ENCODE measurements around the gene TXNRD2.
A peak's percentile ranks its signal among the peaks of the same experiment; 100 is the strongest.

Gene TXNRD2

DNA sequence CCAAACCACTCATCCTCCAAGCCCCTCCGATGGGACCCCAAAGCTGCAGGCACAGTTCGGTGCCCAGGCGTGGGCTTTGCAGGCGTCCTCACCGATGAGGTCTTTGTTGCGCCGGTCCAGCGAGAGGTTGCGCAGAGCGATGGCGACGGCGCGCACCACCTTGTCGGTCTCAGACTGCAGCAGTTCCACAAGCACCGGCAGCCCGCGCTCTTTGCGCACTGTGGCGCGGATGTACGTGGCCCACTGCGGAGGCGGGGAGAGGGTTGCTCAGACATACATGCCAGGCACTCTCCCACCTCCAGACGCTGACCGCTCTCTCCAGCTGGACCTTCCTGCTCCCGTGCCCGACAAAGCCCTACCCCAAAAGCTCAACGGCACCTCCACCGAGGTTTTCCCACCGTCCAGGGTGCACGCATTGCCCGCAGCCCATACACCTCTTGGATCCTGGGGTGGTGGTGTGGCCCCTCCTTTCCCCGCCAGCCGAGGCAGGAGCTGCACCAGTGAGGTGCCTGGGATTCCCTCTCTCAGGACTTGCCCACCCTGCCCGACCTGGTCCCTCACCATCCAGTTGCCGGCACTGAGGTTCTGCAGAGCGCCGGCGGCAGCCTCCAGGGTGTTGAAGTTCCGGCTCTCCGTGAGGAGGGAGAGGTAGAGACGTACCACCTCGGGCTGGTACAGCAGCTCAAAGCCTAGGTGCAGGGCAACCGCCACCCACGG, 32.1 kb upstream of the TXNRD2 start:
- TF ChIP-seq, protein P1, sequence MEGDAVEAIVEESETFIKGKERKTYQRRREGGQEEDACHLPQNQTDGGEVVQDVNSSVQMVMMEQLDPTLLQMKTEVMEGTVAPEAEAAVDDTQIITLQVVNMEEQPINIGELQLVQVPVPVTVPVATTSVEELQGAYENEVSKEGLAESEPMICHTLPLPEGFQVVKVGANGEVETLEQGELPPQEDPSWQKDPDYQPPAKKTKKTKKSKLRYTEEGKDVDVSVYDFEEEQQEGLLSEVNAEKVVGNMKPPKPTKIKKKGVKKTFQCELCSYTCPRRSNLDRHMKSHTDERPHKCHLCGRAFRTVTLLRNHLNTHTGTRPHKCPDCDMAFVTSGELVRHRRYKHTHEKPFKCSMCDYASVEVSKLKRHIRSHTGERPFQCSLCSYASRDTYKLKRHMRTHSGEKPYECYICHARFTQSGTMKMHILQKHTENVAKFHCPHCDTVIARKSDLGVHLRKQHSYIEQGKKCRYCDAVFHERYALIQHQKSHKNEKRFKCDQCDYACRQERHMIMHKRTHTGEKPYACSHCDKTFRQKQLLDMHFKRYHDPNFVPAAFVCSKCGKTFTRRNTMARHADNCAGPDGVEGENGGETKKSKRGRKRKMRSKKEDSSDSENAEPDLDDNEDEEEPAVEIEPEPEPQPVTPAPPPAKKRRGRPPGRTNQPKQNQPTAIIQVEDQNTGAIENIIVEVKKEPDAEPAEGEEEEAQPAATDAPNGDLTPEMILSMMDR (IDR thresholded peaks at IDR 0.05): no peak
- peak overlapping the region in 1 of 2 donors; percentile 56 for H3K27ac ChIP-seq
- H3K4me3 ChIP-seq: no peak overlapping the region
- no peak for DNase-seq (ENCODE audit: low spot score)

GRCh38 chr22:19972652-19973550, 31.3 kb upstream of the TXNRD2 start:
- TF ChIP-seq, protein P1 (IDR thresholded peaks at IDR 0.05): no peak
- H3K27ac ChIP-seq: peak overlapping the region in 1 of 2 donors; percentile 64

GRCh38 chr22:19972251-19972650, 30.6 kb upstream of the TXNRD2 start:
- TF ChIP-seq, protein P1 (IDR thresholded peaks at IDR 0.05): no peak
- H3K4me3 ChIP-seq: no peak overlapping the region
- H3K27ac ChIP-seq: peak overlapping the region in 1 of 2 donors; percentile 64
- DNase-seq (ENCODE audit: low spot score): no peak

More at GRCh38 chr22:19972652-19973550, 31.3 kb upstream of the TXNRD2 start:
- H3K4me3 ChIP-seq: no peak overlapping the region
- DNase-seq (ENCODE audit: low spot score): no peak

GRCh38 chr22:19971276-19972124, 29.9 kb upstream of the TXNRD2 start:
- TF ChIP-seq, protein P1 (IDR thresholded peaks at IDR 0.05): no peak
- Histone ChIP-seq H3K27ac (peak overlapping the region in 1 of 2 donors; percentile 64), H3K4me3 (no peak overlapping the region)
- DNase-seq (ENCODE audit: low spot score): no peak

DNA sequence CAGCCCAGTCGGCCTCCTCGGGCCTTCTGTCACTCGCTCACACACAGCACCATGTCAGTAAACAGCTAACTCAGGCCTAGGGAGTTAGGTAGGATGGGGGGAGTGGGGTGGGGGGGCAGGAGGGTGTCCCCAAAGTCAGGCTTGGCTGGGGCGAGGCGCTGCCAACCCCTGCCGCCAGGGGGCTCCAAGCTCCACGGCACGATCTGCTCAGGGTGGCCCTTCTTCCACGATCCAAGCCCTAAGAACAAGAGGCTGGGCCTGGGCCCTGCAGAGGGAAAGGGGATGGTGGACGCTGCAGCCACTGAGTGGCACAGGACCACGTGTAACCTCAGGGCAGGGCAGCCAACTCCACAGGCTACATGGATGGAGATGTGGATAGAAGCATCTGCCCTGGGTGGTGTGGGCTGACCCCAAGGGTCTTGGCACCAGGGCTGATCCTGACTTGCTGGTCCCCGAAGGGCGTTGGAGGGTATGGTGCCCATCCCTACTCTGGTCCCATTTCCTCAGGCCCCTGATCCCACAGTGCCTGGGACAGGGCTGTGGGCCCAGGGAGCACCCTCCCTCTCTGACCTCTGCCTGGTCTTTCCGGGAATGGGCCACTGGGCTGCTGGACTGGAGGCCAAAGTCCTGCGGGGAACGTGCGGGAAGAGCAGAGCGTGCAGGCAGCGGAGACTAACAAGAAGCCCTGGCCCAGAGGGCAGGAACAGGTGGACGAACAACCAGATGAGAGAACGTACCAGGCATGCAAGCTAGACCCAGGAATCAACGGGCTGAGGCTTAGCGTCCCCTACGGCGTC, 29.1 kb upstream of the TXNRD2 start:
- no peak for DNase-seq (ENCODE audit: low spot score)
- peak overlapping the region in 1 of 2 donors; percentile 64 for H3K27ac ChIP-seq
- H3K4me3 ChIP-seq: no peak overlapping the region
- TF ChIP-seq, protein P1 (IDR thresholded peaks at IDR 0.05): peak; percentile 97

DNA sequence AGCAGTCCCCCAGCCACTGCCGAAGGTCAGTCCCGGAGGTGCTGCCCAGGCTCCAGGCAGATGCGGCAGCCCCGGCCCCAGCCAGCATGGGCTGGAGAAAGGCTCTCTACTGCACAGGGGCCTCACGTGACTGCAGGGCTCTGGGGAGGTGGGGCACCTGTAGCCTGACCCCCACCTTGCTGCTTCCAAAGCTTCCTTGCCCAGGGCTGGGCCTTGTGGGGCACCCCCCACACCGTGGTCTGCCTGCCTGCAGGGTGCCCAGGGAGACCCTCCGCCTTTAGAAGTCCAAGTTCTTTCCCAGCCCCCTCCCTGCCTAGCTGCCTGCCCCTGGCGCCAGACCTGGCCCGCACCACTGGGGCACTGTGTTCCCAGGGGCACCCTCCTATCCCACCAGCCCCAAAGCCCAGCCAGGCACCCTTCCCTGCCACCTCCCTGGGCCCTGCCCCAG, 28.4 kb upstream of the TXNRD2 start:
- TF ChIP-seq, protein P1 (IDR thresholded peaks at IDR 0.05): no peak
- H3K27ac ChIP-seq: peak overlapping the region in 1 of 2 donors; percentile 64
- DNase-seq (ENCODE audit: low spot score): no peak
- H3K4me3 ChIP-seq: no peak overlapping the region

All from coronary artery (tissue), 2 donors.